Fibroblast of lung (primary cell): Measurements from ENCODE around the gene CYTH4. TPM values are rescaled to one million over a fixed set of nuclear protein-coding genes. Genes with fewer than 3 reads are reported as not detected.

Experiments
- DNase-seq, 2 donors: peaks; one replicate each; pipeline versions ENCODE4 v3.0.0 to v3.0.0-alpha.2; 2010; ENCODE audit warnings: low read depth in 2 of 2
- H2AFZ ChIP-seq: 2 replicates; pipeline ENCODE4 v1.5.1; 2012; ENCODE audit warnings: low read length, control low read depth, inconsistent platforms
- H3K27ac ChIP-seq: 2 replicates; pipeline ENCODE4 v1.5.1; 2011; ENCODE audit warnings: low read length, control low read depth; ENCODE audit not compliant: insufficient read depth
- H3K27me3 ChIP-seq: 2 replicates; pipeline ENCODE4 v1.5.1; 2011; ENCODE audit warnings: mild to moderate bottlenecking, low read length; ENCODE audit not compliant: control insufficient read depth, insufficient read depth
- H3K36me3 ChIP-seq: 2 replicates; pipeline ENCODE4 v1.5.1; 2011; ENCODE audit warnings: low read length; ENCODE audit not compliant: control insufficient read depth, insufficient read depth
- H3K4me1 ChIP-seq: 2 replicates; pipeline ENCODE4 v1.5.1; 2011; ENCODE audit warnings: low read length; ENCODE audit not compliant: control insufficient read depth, insufficient read depth; ENCODE audit errors: extremely low read depth
- H3K4me2 ChIP-seq: 2 replicates; pipeline ENCODE4 v1.5.1; 2011; ENCODE audit warnings: low read length, control low read depth; ENCODE audit not compliant: insufficient read depth; ENCODE audit errors: extremely low read depth
- H3K4me3 ChIP-seq, 4 experiments: fragments of 200-600 bp in 1 of 4; sonication (generic) in 1 of 4; replicated peaks in 1 of 4; 2 replicates each; pipeline ENCODE4 v1.5.1; 2011 to 2016; ENCODE audit warnings: low read length in 4 of 4, low read depth in 3 of 4, mild to moderate bottlenecking in 3 of 4, control low read depth in 2 of 4, inconsistent platforms in 1 of 4, mixed read lengths in 1 of 4; ENCODE audit not compliant: insufficient read depth in 1 of 4; ENCODE audit errors: control extremely low read depth in 1 of 4
- H3K79me2 ChIP-seq: 2 replicates; pipeline ENCODE4 v1.5.1; 2012; ENCODE audit warnings: mild to moderate bottlenecking, low read length, inconsistent platforms; ENCODE audit not compliant: control insufficient read depth, insufficient read depth
- H3K9ac ChIP-seq: 2 replicates; pipeline ENCODE4 v1.5.1; 2011; ENCODE audit warnings: mild to moderate bottlenecking, low read length, control low read depth; ENCODE audit not compliant: insufficient read depth
- H3K9me3 ChIP-seq: 2 replicates; pipeline ENCODE4 v1.5.1; 2012; ENCODE audit warnings: low read depth, low read length; ENCODE audit not compliant: control insufficient read depth, insufficient read depth
- H4K20me1 ChIP-seq: 2 replicates; pipeline ENCODE4 v1.5.1; 2011; ENCODE audit warnings: low read length; ENCODE audit not compliant: control insufficient read depth, insufficient read depth; ENCODE audit errors: extremely low read depth
- EZH2 ChIP-seq: IDR thresholded peaks from 2 replicates; pipeline ENCODE4 v1.5.1; 2012; ENCODE audit warnings: low read length, control low read depth, mild to moderate bottlenecking; ENCODE audit errors: missing control alignments
- polyA plus RNA-seq, 2 donors: library from polyadenylated mRNA; depleted of rRNA in 1 of 2; stranded (reverse) in 1 of 2; unstranded in 1 of 2; fragments of >200 nt; gene quantifications; 2 replicates each; pipeline ENCODE4 v1.2.1, GENCODE V29; 2011 to 2012; ENCODE audit warnings: missing spikeins in 1 of 2
- total RNA-seq: library from RNA; depleted of rRNA; stranded (reverse); fragments of >200 nt; gene quantifications from 2 replicates; pipeline ENCODE4 v1.2.1, GENCODE V29; 2014
- TF ChIP-seq, protein P1 (sequence below), 2 donors: IDR thresholded peaks in 1 of 2; conservative IDR thresholded peaks in 1 of 2; 1 replicate in 1 of 2; 2 replicates in 1 of 2; pipeline ENCODE4 v1.5.1; 2011 to 2012; ENCODE audit warnings: low read length in 2 of 2, control low read depth in 1 of 2, inconsistent platforms in 1 of 2, low read depth in 1 of 2, mild to moderate bottlenecking in 1 of 2

Gene CYTH4
- total and polyA plus RNA-seq, 2 donors (not counting 1 experiment from before 2014, with no cell fraction given), result under 0.01 TPM; not detected in 1

- Histone ChIP-seq H3K4me1 (no peaks in the 10 kb centered on the region), H3K4me3 (no peak overlapping the region), H3K27me3 (peaks cover 4% of the 10 kb centered on the region), H3K36me3 (no peaks in the 10 kb centered on the region), H3K9ac (no peak overlapping the region), H3K9me3 (no peaks in the 10 kb centered on the region), H3K27ac (no peak overlapping the region), H3K4me2 (no peak overlapping the region), H3K79me2 (no peaks in the 10 kb centered on the region), H4K20me1 (no peaks in the 10 kb centered on the region), H2AFZ (no peak overlapping the region)
- no peak for TF ChIP-seq EZH2
- TF ChIP-seq, protein P1, sequence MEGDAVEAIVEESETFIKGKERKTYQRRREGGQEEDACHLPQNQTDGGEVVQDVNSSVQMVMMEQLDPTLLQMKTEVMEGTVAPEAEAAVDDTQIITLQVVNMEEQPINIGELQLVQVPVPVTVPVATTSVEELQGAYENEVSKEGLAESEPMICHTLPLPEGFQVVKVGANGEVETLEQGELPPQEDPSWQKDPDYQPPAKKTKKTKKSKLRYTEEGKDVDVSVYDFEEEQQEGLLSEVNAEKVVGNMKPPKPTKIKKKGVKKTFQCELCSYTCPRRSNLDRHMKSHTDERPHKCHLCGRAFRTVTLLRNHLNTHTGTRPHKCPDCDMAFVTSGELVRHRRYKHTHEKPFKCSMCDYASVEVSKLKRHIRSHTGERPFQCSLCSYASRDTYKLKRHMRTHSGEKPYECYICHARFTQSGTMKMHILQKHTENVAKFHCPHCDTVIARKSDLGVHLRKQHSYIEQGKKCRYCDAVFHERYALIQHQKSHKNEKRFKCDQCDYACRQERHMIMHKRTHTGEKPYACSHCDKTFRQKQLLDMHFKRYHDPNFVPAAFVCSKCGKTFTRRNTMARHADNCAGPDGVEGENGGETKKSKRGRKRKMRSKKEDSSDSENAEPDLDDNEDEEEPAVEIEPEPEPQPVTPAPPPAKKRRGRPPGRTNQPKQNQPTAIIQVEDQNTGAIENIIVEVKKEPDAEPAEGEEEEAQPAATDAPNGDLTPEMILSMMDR (conservative IDR thresholded peaks at IDR 0.05 in 1 of 2, IDR thresholded peaks at IDR 0.05 in 1 of 2; ENCODE audit: low read depth in 1 of 2, low read length in 2 of 2), result no peak
- DNase-seq, result no peak
Observed at GRCh38 chr22:37288521-37288920, 6.2 kb downstream of the CYTH4 start.

DNA sequence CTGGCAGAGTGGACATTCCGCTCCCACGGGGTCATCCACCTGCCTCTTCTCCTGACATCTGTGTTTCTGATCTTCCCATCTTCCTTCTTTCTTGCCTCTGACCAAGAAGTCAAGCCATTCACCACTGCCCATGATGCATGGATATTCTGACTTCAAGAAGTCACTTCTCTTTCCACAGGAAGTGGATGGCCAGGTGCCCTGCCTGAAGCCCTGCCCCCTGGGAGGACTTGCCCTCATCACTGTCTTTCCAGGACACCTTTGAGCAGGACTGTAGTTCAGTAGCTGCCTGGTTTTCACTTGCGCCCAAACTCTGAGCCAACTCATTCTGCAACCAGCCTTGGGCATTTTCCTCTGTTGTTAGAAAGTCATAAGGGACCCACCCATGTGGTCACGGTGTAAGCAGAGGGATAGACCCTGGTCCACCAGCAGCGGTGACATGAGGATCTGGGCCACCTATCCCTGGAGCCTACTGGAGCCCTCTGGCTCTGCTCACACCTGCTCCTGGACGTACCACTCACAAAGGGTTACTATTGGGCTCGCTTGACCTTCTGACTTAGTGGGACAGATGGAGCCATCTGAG is 6.9 kb downstream of the CYTH4 start:
- TF ChIP-seq EZH2, result no peak
- TF ChIP-seq, protein P1 (conservative IDR thresholded peaks at IDR 0.05 in 1 of 2, IDR thresholded peaks at IDR 0.05 in 1 of 2; ENCODE audit: low read depth in 1 of 2, low read length in 2 of 2), result no peak
- no peak for DNase-seq

GRCh38 chr22:37290737-37291136 is 8.4 kb downstream of the CYTH4 start:
- peaks cover 4% of the 10 kb centered on the region for H3K27me3 ChIP-seq
- H3K27ac ChIP-seq, result no peak overlapping the region
- no peaks in the 10 kb centered on the region for H3K9me3 ChIP-seq
- H3K9ac ChIP-seq, result no peak overlapping the region
- no peaks in the 10 kb centered on the region for H3K4me1 ChIP-seq
- peak; percentile 44 to 72 for DNase-seq
- TF ChIP-seq, protein P1 (conservative IDR thresholded peaks at IDR 0.05 in 1 of 2, IDR thresholded peaks at IDR 0.05 in 1 of 2; ENCODE audit: low read depth in 1 of 2, low read length in 2 of 2), result no peak
- no peak for TF ChIP-seq EZH2
- no peak overlapping the region for H2AFZ ChIP-seq
- H4K20me1 ChIP-seq, result no peaks in the 10 kb centered on the region
- no peaks in the 10 kb centered on the region for H3K36me3 ChIP-seq
- H3K4me2 ChIP-seq, result no peak overlapping the region
- no peaks in the 10 kb centered on the region for H3K79me2 ChIP-seq
- H3K4me3 ChIP-seq, result no peak overlapping the region

More for the DNA sequence above, 6.9 kb downstream of the CYTH4 start:
- H2AFZ ChIP-seq, result no peak overlapping the region
- no peaks in the 10 kb centered on the region for H3K4me1 ChIP-seq
- H4K20me1 ChIP-seq, result no peaks in the 10 kb centered on the region
- H3K9ac ChIP-seq, result no peak overlapping the region
- H3K9me3 ChIP-seq, result no peaks in the 10 kb centered on the region
- no peak overlapping the region for H3K27ac ChIP-seq
- H3K4me2 ChIP-seq, result no peak overlapping the region
- H3K4me3 ChIP-seq, result no peak overlapping the region
- H3K79me2 ChIP-seq, result no peaks in the 10 kb centered on the region
- H3K36me3 ChIP-seq, result no peaks in the 10 kb centered on the region
- peaks cover 4% of the 10 kb centered on the region for H3K27me3 ChIP-seq
